Left renal pelvis (tissue), 4 donors: ENCODE results near the gene ITGAD. TPM values are rescaled to one million over a fixed set of nuclear protein-coding genes. Genes with fewer than 3 reads are reported as not detected.
A peak's percentile ranks its signal among the peaks of the same experiment; 100 is the strongest.

Experiments used
- DNase-seq, 4 donors: peaks; one replicate each; pipeline ENCODE4 v3.0.0-alpha.2; 2013; ENCODE audit warnings: low read depth in 4 of 4, low spot score in 3 of 4
- polyA plus RNA-seq, 4 donors: library from polyadenylated mRNA; unstranded; fragments of 120-200 nt; gene quantifications; one replicate each; pipeline ENCODE4 v1.2.1, GENCODE V29; 2013; ENCODE audit not compliant: insufficient read length in 4 of 4

The ITGAD gene
- polyA plus RNA-seq, 4 donors, result 0.09 to 0.18 (median 0.10) TPM; not detected in 1

- DNase-seq, result no peak
Measured at GRCh38 chr16:31458073-31458843, 65.1 kb downstream of the ITGAD start.

DNA sequence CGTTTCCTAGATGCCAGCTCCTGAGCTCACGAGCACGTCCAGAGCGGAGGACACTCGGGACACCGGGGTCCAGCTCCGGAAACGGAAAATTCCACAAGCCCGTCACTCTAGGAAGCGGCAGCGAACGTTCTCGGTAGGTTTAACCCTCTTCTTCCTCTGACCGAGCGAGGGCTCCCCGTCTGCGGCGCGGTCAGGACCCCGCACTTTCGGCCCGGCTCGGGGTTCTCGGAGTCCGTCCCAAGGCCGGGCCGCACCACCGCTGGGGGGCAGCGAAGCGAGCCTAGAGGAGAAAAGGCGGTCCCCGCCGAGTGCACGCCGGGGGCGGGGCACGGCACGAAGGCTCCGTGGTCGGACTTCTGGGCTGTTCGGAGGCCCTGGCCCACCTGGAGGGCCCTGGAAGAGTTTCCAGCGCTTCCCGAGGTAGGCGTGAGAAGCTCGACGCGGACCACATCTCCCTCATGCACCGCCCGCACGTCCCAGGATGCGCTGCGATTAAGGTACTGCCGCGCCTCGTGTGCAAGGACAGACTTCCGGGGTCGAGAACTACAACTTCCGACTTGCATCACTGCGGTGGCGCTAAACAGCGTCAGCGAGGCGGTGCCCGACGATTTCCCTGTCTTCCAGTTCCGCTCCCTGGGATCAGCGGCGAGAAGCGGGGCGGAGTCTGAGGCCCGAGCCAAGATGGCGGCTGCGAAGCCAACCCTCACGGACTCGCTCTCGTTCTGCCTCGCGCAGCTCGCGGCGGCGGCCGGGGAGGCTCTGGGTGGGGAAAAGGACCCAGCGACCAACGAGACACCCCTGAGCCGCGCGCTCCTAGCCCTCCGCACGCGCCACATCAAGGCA is 65.9 kb downstream of the ITGAD start, which contains the start of gene ARMC5:
TSS of gene ARMC5 (plus strand) at position 658 of the 843 bp plus-strand sequence. CDS start at position 682, 24 bp downstream.
- DNase-seq, result peak; percentile 94 to 96 (median 96)

DNA sequence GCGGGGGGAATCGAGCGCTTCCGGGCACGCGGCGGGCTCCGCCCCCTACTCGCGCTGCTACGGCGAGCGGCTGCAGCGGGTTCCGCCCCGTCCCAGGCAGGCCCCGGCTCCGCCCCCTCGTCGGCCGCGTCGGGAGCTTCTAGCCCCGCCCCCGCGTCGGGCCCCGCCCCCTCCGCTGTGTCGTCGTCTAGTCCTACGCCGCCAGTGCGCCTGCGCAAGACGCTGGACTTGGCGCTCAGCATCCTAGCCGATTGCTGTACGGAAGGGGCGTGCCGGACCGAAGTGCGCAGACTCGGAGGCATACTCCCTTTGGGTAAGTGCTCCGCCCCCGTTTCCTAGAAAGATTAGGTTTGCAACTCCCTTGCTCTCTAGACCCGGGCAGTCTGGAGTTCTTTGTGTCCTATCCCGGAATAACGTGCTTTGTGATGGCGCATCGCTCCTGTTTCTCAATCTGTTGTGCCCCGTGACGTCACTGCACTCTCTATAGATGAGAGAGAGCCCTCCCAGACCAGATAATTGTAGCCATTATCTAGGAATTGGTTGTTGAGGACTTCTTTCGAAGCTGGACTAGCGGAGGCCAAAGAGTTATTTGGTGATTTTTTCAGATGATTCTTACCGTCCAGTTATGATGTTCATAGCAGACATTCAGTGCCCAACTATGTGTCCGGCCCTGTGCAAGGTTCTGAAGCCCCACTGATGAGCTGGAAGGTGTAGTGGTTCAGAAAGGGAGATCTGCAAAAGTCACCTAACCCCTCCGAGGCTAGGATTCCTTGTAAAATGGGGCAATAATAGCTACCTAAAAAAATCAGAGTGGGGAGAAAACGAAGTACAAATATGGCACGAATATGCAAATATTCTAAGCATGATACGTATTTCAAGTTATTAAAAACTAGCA is 66.8 kb downstream of the ITGAD start:
- peak; percentile 97 to 99 (median 98) for DNase-seq

DNA sequence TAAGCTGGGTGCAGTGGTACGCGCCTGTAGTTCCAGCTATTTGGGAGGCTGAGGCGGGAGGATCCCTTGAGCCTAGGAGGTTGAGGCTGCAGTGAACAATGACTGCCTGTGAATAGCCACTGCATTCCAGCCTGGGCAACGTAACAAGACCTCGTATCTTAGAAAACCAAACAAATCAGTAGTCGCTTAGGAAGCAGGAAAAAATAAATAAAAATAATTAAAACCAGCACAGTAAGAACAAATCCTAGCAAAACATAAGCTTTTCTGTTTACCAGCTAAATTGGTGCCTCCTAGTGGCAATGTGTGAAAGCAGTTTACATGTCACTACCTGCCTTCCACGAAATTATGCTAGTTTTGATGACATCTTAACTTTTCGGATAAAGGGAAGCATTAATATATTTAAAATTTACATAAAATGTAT is 67.5 kb downstream of the ITGAD start:
- DNase-seq, result no peak

GRCh38 chr16:31461201-31461920 is 68.2 kb downstream of the ITGAD start:
- no peak for DNase-seq

- no peak for DNase-seq
Measured at GRCh38 chr16:31461921-31462804, 69.0 kb downstream of the ITGAD start.

DNA sequence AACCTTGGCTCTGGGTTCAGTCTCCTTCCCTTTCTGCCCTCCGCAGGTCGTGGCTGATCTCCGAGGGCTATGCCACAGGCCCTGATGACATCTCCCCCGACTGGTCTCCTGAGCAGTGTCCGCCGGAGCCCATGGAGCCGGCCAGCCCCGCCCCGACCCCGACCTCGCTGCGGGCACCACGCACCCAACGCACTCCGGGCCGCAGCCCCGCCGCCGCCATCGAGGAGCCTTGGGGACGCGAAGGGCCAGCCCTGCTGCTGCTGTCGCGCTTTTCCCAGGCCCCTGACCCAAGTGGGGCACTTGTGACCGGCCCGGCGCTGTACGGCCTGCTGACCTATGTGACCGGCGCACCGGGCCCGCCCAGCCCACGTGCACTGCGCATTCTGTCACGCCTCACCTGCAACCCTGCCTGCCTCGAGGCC is 71.2 kb downstream of the ITGAD start:
- no peak for DNase-seq

DNA sequence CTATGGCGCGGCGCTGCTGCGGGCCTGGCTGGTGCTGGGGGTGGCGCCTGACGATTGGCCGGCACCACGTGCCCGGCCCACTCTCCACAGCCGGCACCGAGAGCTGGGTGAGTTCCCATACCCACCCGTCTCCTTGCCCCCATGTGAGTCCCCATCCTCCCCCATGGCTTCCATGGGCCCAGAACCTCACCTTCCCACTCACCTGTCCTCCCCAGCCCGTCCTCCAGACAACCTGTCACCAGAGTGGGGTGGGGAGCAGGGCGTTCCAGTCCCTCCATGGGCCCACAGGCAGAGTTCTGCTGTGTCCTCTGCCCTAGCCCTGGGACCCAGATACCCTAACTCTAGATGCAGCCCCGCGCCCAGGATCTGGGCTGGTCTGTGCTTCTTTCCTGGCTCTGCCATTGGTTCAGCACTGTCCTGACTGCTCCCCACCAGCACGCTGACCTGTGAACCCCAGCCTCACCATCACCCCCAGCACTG is 71.7 kb downstream of the ITGAD start:
- no peak for DNase-seq

GRCh38 chr16:31465788-31466370 is 72.7 kb downstream of the ITGAD start:
- no peak for DNase-seq

GRCh38 chr16:31466381-31466841 is 73.3 kb downstream of the ITGAD start:
- no peak for DNase-seq

- DNase-seq, result no peak
Measured at GRCh38 chr16:31467151-31467773, 74.1 kb downstream of the ITGAD start.

- DNase-seq, result no peak
Measured at GRCh38 chr16:31467858-31468257, 74.7 kb downstream of the ITGAD start.

DNA sequence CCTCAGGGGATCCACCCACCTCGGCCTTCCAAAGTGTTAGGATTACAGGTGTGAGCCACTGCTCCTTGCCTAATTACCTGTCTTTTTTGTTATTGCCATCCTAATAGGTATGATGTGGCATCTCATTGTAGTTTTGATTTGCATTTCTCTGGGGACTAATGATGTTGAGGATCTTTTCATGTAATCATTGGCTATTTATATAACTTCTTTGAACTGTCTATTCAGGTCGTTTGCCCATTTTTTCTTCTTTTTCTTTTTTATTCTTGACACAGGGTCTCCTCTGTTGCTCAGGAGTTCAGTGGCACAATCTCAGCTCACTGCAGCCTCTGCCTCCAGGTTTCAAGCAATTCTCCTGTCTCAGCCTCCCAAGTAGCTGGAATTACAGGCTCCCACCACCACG is 77.5 kb downstream of the ITGAD start:
- no peak for DNase-seq

DNA sequence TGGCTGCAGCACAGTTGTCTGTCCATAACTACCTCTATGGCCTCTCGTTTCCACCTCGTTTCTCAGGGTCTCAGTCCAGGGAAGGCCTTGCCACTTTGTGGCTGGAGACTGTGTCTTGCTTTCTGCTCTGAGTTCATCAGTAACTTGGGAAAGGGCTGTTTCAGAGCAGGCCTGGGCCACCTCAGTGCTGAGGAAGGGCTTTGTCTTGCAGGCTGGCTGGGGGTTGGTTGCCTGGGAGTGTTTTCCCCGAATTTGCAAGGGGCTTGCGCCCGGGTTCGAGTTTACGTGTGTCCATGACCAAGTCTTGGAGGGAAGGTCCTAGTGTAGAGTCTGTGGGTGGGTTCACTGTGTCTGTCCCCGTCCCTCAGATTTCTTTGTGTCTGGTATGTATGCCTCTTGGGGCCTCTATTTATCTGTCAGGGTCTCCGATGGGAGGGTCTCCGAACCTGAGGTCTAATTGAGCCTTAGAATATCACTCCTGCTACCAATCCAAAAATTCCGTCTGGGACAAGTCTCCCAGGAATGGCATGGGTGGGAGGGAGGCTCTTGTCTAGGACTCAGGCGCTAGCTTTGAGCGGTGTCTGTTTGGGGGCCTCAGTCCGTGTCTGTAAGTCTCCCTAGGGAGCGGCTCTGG is 78.2 kb downstream of the ITGAD start:
- DNase-seq, result no peak

DNA sequence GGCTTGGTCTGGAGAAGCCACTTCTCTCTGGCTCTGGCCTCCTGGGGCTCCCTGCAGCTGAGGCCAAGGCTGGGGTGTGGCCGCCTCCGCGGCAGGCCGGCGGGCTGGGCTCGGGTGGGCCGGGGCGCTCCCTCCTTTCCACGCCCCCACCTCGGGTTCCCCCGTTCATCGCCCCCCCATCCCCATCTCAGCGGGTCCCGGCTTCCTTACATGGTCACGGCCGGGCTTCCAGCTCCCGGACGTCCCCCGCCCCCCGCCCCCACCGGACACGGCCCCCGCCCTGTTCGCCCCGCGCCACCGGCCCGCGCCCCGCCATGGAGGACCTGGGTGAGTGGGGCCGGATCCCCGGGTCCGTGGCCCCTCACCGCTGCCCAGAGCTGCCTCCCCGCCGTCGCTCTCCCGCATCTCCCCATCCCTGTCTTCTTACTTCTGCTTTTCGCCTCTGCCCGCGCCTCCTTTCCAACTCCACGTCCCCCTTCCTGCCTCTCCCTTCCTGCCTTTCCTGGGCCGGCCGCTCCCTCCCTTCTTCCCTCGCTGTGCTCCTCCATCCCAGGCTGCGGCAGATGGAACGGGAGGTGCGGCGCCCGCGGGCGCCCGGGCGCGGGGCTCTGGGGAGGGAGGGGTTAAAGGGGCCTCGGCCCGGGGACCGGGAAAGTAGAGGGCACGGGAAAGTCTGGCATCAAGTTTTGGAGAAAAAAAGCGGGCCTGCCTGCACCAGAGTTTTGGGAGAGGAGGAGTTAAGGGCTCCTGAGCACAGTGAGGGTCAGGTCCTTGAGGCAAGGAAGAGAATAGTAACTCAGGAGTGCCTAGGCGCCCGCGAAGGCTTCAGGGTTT is 79.0 kb downstream of the ITGAD start, which contains the start of gene TGFB1I1:
TSS of gene TGFB1I1 (plus strand) at position 278 of the 834 bp plus-strand sequence. CDS start at position 315, 37 bp downstream.
- DNase-seq, result no peak

DNA sequence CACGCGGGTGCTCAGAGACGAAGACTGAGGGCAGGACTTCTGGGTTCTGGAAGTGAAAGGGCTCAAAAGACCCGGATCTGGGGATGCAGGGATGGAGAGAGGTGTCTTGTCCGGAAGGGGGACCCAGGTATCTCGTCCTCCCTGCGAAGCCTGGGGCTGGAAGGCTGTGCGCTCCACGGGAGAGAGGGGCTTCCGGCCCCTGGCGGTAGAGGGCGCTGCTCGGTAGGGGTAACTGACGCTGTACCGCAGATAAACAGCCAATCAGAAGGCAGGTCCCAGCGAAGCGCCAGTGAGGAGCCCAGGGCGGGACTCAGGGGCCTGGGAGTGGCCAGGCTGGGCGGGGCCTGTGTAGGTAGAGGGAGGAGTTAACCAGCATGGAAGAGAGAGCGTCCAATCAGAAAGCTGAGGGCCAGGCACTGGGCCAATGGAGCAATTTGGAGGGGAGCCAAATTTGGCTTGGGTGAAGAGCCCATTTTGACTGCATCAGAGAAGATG is 79.6 kb downstream of the ITGAD start:
- no peak for DNase-seq
